K562 (cell line): Measurements from ENCODE around the gene ST3GAL3. TPM values are rescaled to one million over a fixed set of nuclear protein-coding genes. Genes with fewer than 3 reads are reported as not detected.
A peak's percentile ranks its signal among the peaks of the same experiment; 100 is the strongest.

Source experiments
- ATAC-seq: fragments of 200-7000 bp; cut with Tn5 transposase; 3 replicates; pipeline ENCODE4 v1.9.1; 2020; ENCODE audit warnings: moderate library complexity
- BruUV-seq: library from RNA; stranded (reverse); fragments of 400-500 nt; replicated peaks from 2 replicates; lab custom pipeline; 2021; lab: Mats Ljungman, UMichigan
- CTCF ChIA-PET: fragments of 300-600 bp; formaldehyde crosslinking; extraction: SDS; loops from one replicate; lab custom pipeline; 2021; ENCODE audit warnings: low intra/inter-chr PET ratio; lab: Yijun Ruan, JAX
- POLR2A ChIA-PET: fragments of 300-600, 350-650 bp; sonication (Branson Sonifier 250); formaldehyde crosslinking; extraction: SDS; loops from one replicate; lab custom pipeline; 2021; ENCODE audit warnings: antibody characterized with exemption, inconsistent platforms; lab: Yijun Ruan, JAX
- DNase-seq, 4 experiments: peaks; one replicate each; pipeline versions ENCODE4 v3.0.0 to v3.0.0-alpha.2; 2011 to 2018; ENCODE audit warnings: low spot score in 3 of 4, mixed read lengths in 3 of 4; ENCODE audit errors: extremely low read depth in 1 of 4
- FAIRE-seq: peaks from 2 replicates; lab custom pipeline; 2011; peaks lifted over from hg19 to GRCh38; lab: Jason Lieb, UNC
- H2AFZ ChIP-seq: 2 replicates; pipeline ENCODE4 v1.6.0; 2011; ENCODE audit warnings: low read depth, low read length, control low read depth, inconsistent platforms
- H3K27ac ChIP-seq: fragments of 200-600 bp; 3 replicates; pipeline ENCODE4 v1.8.0; 2011; ENCODE audit warnings: low read depth, mild to moderate bottlenecking, control low read depth, inconsistent platforms, low read length, moderate library complexity, mixed read lengths; ENCODE audit errors: extremely low read depth
- H3K27me3 ChIP-seq, 2 experiments: fragments of 300-600 bp in 1 of 2; 2 replicates in 1 of 2; 3 replicates in 1 of 2; pipeline versions ENCODE4 v1.6.0 to v1.8.0; 2011; ENCODE audit warnings: inconsistent platforms in 2 of 2, low read length in 2 of 2, mild to moderate bottlenecking in 1 of 2, mixed read lengths in 1 of 2, moderate library complexity in 1 of 2; ENCODE audit not compliant: control insufficient read depth in 2 of 2, insufficient read depth in 2 of 2
- H3K36me3 ChIP-seq: fragments of 300-600 bp; 3 replicates; pipeline ENCODE4 v1.8.0; 2011; ENCODE audit warnings: mild to moderate bottlenecking, low read length, inconsistent platforms; ENCODE audit not compliant: control insufficient read depth, insufficient read depth
- H3K4me1 ChIP-seq, 2 experiments: fragments of 200-600 bp in 1 of 2; replicated peaks in 1 of 2; 2 replicates in 1 of 2; 3 replicates in 1 of 2; pipeline versions ENCODE4 v1.5.1 to v1.8.0; 2011; ENCODE audit warnings: inconsistent platforms in 2 of 2, low read length in 2 of 2, mild to moderate bottlenecking in 1 of 2, mixed read lengths in 1 of 2, moderate library complexity in 1 of 2; ENCODE audit not compliant: control insufficient read depth in 2 of 2, insufficient read depth in 2 of 2
- H3K4me2 ChIP-seq: 2 replicates; pipeline ENCODE4 v1.6.1; 2011; ENCODE audit warnings: low read length, control low read depth, inconsistent platforms, mixed read lengths; ENCODE audit not compliant: insufficient read depth
- H3K4me3 ChIP-seq: fragments of 200-600 bp; sonication (generic), shearing (Covaris generic); 2 replicates; pipeline ENCODE4 v1.5.1; 2016; ENCODE audit warnings: control low read depth, inconsistent platforms
- H3K79me2 ChIP-seq: fragments of 200-600 bp; 3 replicates; pipeline ENCODE4 v1.8.0; 2011; ENCODE audit warnings: low read length, inconsistent platforms; ENCODE audit not compliant: control insufficient read depth, insufficient read depth
- H3K9ac ChIP-seq, 2 experiments: 2 replicates each; pipeline versions ENCODE4 v1.6.0 to v1.6.1; 2011; ENCODE audit warnings: low read depth in 2 of 2, low read length in 2 of 2, control low read depth in 1 of 2, inconsistent platforms in 1 of 2, mild to moderate bottlenecking in 1 of 2, mixed read lengths in 1 of 2; ENCODE audit not compliant: insufficient read depth in 1 of 2
- H3K9me1 ChIP-seq: one replicate; pipeline ENCODE4 v1.6.0; 2011; ENCODE audit warnings: inconsistent platforms, mild to moderate bottlenecking, low read length, moderate library complexity; ENCODE audit not compliant: control insufficient read depth, insufficient read depth
- H3K9me3 ChIP-seq: replicated peaks from 2 replicates; pipeline ENCODE4 v1.5.1; 2011; ENCODE audit warnings: low read depth, low read length, inconsistent platforms; ENCODE audit not compliant: control insufficient read depth, insufficient read depth
- H4K20me1 ChIP-seq: replicated peaks from 2 replicates; pipeline ENCODE4 v1.6.1; 2011; ENCODE audit warnings: low read length, inconsistent platforms, mixed read lengths; ENCODE audit not compliant: control insufficient read depth, insufficient read depth
- CHD4 ChIP-seq: fragments of 200-600 bp; sonication (generic); IDR thresholded peaks from 3 replicates; pipeline ENCODE4 v1.6.1; 2012; ENCODE audit warnings: low read depth, mild to moderate bottlenecking, mixed read lengths, low read length, inconsistent platforms; ENCODE audit not compliant: insufficient read depth, insufficient replicate concordance, poor library complexity, severe bottlenecking
- POLR2G ChIP-seq: fragments of 200-400 bp; formaldehyde crosslinking; IDR thresholded peaks from 2 replicates; pipeline ENCODE4 v1.6.1; 2017; ENCODE audit warnings: low read depth, mild to moderate bottlenecking, antibody characterized with exemption, low read length, moderate library complexity
- THAP7 ChIP-seq: fragments of 250-450 bp; sonication (Bioruptor Pico); IDR thresholded peaks from 2 replicates; pipeline ENCODE4 v1.5.0; 2021
- ZNF436 ChIP-seq: fragments of 250-450, 450-650 bp; sonication (Bioruptor Pico); formaldehyde crosslinking; IDR thresholded peaks from 2 replicates; pipeline ENCODE4 v1.7.0; 2020; ENCODE audit warnings: mild to moderate bottlenecking
- WGBS: fragments of 100-300 bp; shearing (Covaris generic); methylation state at CpG from one replicate; pipeline ENCODE4 v1.1.6; 2016; ENCODE audit warnings: low coverage, mixed read lengths; ENCODE audit not compliant: insufficient coverage; ENCODE audit errors: missing lambda C conversion rate; 5-methylcytosine and 5-hydroxymethylcytosine counted together
- in situ Hi-C: fragments of 300-500 bp; cut with MboI; formaldehyde crosslinking; loops from 4 replicates; pipeline ENCODE4 v1.15.0; 2018; ENCODE audit warnings: inconsistent platforms, mixed read lengths
- intact Hi-C: fragments of 100-400 bp; cut with micrococcal nuclease; formaldehyde crosslinking; loops from 2 replicates; pipeline ENCODE4 v1.14.2; 2022
- polyA plus RNA-seq, 8 experiments: library from polyadenylated mRNA; depleted of rRNA in 4 of 8; stranded (reverse) in 5 of 8; unstranded in 3 of 8; fragments of >200 nt; fragmentation: Nextera tagmentation in 2 of 8; fragmentation: Illumina TruSeq in 1 of 8; extraction: Ambion mirVana in 2 of 8; extraction: Trizol in 1 of 8; gene quantifications; 2 replicates each; pipeline versions ENCODE4 v1.2.1 to v1.2.3, GENCODE V29; 2011 to 2014; ENCODE audit warnings: inconsistent platforms in 1 of 8, missing spikeins in 1 of 8
- total RNA-seq, 7 experiments: library from RNA; depleted of rRNA in 6 of 7; stranded (reverse); fragments of >200 nt in 6 of 7; fragmentation: Illumina TruSeq in 2 of 7; extraction: Trizol in 2 of 7; gene quantifications; 2 replicates each; pipeline versions ENCODE4 v1.2.1 to v1.2.3, GENCODE V29; 2011 to 2021; ENCODE audit warnings: low replicate concordance in 1 of 7

ST3GAL3 gene
- total and polyA plus RNA-seq, 9 of the 15 experiments (the other 6 are each of a cell fraction or from before 2014, with no cell fraction given) = 1.2 to 18.9 (median 11.0) TPM

GRCh38 chr1:43931711-43932660, 224.7 kb downstream of the ST3GAL3 start:
- POLR2A ChIA-PET = interaction anchor here (0.9 to 1.4 kb wide), 4 partner anchors 8 to 121 kb away, joined by 4 to 9 read pairs (median 4); no protein-coding TSS in a partner anchor

More at GRCh38 chr1:43931711-43932660, 224.7 kb downstream of the ST3GAL3 start:
- CTCF ChIA-PET = interaction anchor here (0.7 to 4.7 kb wide), 2 partner anchors 47 to 168 kb away, joined by 3 to 79 read pairs; partner anchors contain the start of gene B4GALT2
- in situ Hi-C loops (loop anchor here (5.0 to 10.0 kb wide), 2 partner anchors 160 to 697 kb away; no protein-coding TSS in a partner anchor), intact Hi-C loops (loop anchor here (5.0 kb wide), 2 partner anchors 85 to 115 kb away; no protein-coding TSS in a partner anchor)
- no peak overlapping the region for H3K4me2 ChIP-seq
- FAIRE-seq = no peak
- DNase-seq = no peak
- peaks cover 5% of the 10 kb centered on the region for H3K9me1 ChIP-seq
- 0 out of 2 replicates have a peak, but pooled peaks cover 3% of the 10 kb centered on the region for H4K20me1 ChIP-seq
- peaks cover 12 to 29% of the 10 kb centered on the region in 2 experiments; a peak in 4 of 5 replicates for H3K4me1 ChIP-seq
- ATAC-seq = no peak
- no peaks in the 10 kb centered on the region for H3K9me3 ChIP-seq
- H3K27me3 ChIP-seq = no peaks in the 10 kb centered on the region
- no peak overlapping the region for H3K4me3 ChIP-seq
- 45% methylated on average over 12 of the region's 13 CpGs for WGBS
- H3K79me2 ChIP-seq = no peaks in the 10 kb centered on the region
- no TSS peak for BruUV-seq
- no peak overlapping the region for H3K27ac ChIP-seq
- TF ChIP-seq CHD4 = no peak
- TF ChIP-seq THAP7 = no peak
- no peak for TF ChIP-seq ZNF436
- peak; percentile 42 for TF ChIP-seq POLR2G
- H3K9ac ChIP-seq = peak overlapping the region in 1 of 2 experiments; percentile 49; a peak in 1 of 4 replicates
- no peak overlapping the region for H2AFZ ChIP-seq
- H3K36me3 ChIP-seq = no peaks in the 10 kb centered on the region; the same call in 1 of the 3 replicates
